Endodermal cell (in vitro differentiated cells): ENCODE results near the gene XYLT1. TPM values are rescaled to one million over a fixed set of nuclear protein-coding genes. Genes with fewer than 3 reads are reported as not detected.

Experiments used
- DNase-seq: peaks from one replicate; pipeline ENCODE4 v3.0.0-alpha.2; 2017
- H3K27ac ChIP-seq: 2 replicates; pipeline ENCODE4 v1.5.1; 2013; ENCODE audit warnings: mild to moderate bottlenecking, low read depth, low read length, moderate library complexity
- H3K27me3 ChIP-seq: 2 replicates; pipeline ENCODE4 v1.6.1; 2013; ENCODE audit warnings: mild to moderate bottlenecking, low read length, moderate library complexity; ENCODE audit not compliant: insufficient read depth, control insufficient read depth, poor library complexity, severe bottlenecking
- H3K36me3 ChIP-seq: 2 replicates; pipeline ENCODE4 v1.7.0; 2013; ENCODE audit warnings: mild to moderate bottlenecking, low read length, moderate library complexity; ENCODE audit not compliant: control insufficient read depth, insufficient read depth
- H3K4me1 ChIP-seq: one replicate; pipeline ENCODE4 v1.7.0; 2013; ENCODE audit warnings: low read length; ENCODE audit not compliant: control insufficient read depth, insufficient read depth
- H3K4me3 ChIP-seq: 2 replicates; pipeline ENCODE4 v1.5.1; 2013; ENCODE audit warnings: mild to moderate bottlenecking, low read length, moderate library complexity
- H3K9ac ChIP-seq: 2 replicates; pipeline ENCODE4 v1.6.1; 2013; ENCODE audit warnings: mild to moderate bottlenecking, low read length, moderate library complexity; ENCODE audit not compliant: poor library complexity, severe bottlenecking; ENCODE audit errors: extremely low read depth
- H3K9me3 ChIP-seq: 2 replicates; pipeline ENCODE4 v1.6.1; 2013; ENCODE audit warnings: mild to moderate bottlenecking, low read length, moderate library complexity; ENCODE audit not compliant: control insufficient read depth
- H3K27ac Mint-ChIP-seq: 2 replicates; pipeline ENCODE4 v1.8.0; 2020; ENCODE audit warnings: mixed read lengths
- H3K27me3 Mint-ChIP-seq: 2 replicates; pipeline ENCODE4 v1.8.0; 2021; ENCODE audit warnings: mild to moderate bottlenecking, mixed read lengths; ENCODE audit not compliant: insufficient read depth
- H3K36me3 Mint-ChIP-seq: 2 replicates; pipeline ENCODE4 v1.8.0; 2020; ENCODE audit warnings: low read depth, mixed read lengths
- H3K4me1 Mint-ChIP-seq: 2 replicates; pipeline ENCODE4 v1.8.0; 2020; ENCODE audit warnings: mixed read lengths
- H3K4me3 Mint-ChIP-seq: 2 replicates; pipeline ENCODE4 v1.8.0; 2020; ENCODE audit warnings: mild to moderate bottlenecking, moderate library complexity, mixed read lengths
- H3K9me3 Mint-ChIP-seq: 2 replicates; pipeline ENCODE4 v1.8.0; 2020; ENCODE audit warnings: mild to moderate bottlenecking, mixed read lengths
- CTCF ChIP-seq: fragments of 200-600 bp; sonication (generic); conservative IDR thresholded peaks from 2 replicates; pipeline ENCODE4 v1.5.0; 2021; ENCODE audit warnings: antibody characterized with exemption, mild to moderate bottlenecking
- WGBS, 2 experiments: methylation state at CpG; one replicate each; pipeline versions ENCODE4 v1.1.5 to v1.1.7; 2013; ENCODE audit warnings: missing lambda C conversion rate in 2 of 2, mixed read lengths in 1 of 2; ENCODE audit not compliant: insufficient coverage in 1 of 2, insufficient read length in 1 of 2; 5-methylcytosine and 5-hydroxymethylcytosine counted together
- total RNA-seq, 2 donors: library from RNA; stranded (reverse); fragmentation: NEBNext Ultra II Directional in 1 of 2; extraction: Animal tissue kit (Norgen Biotek cat#: 25700) in 1 of 2; gene quantifications; 2 replicates in 1 of 2; 3 replicates in 1 of 2; pipeline ENCODE4 v1.2.1, GENCODE V29; 2021

The XYLT1 gene
- total RNA-seq, 2 donors from 2014 or later: 26.8 to 28.5 TPM

GRCh38 chr16:17353561-17353960 lies 117.2 kb downstream of the XYLT1 start:
- TF ChIP-seq CTCF: no peak
- no peak overlapping the region for H3K4me3 ChIP-seq
- Mint-ChIP-seq H3K27ac (no peak overlapping the region), H3K27me3 (no peaks in the 10 kb centered on the region), H3K4me3 (no peak overlapping the region), H3K9me3 (no peaks in the 10 kb centered on the region), H3K36me3 (peaks cover 3% of the 10 kb centered on the region), H3K4me1 (peaks cover 39% of the 10 kb centered on the region)
- no peaks in the 10 kb centered on the region for H3K36me3 ChIP-seq
- no peak overlapping the region for H3K27ac ChIP-seq
- DNase-seq: no peak
- no peaks in the 10 kb centered on the region for H3K27me3 ChIP-seq
- no peak overlapping the region for H3K9ac ChIP-seq
- WGBS, 2 experiments: 66 to 89% methylated on average over 1 to 3 of the region's 3 CpGs
- H3K9me3 ChIP-seq: no peaks in the 10 kb centered on the region
- peaks cover 5% of the 10 kb centered on the region for H3K4me1 ChIP-seq

GRCh38 chr16:17351441-17352035 lies 119.2 kb downstream of the XYLT1 start:
- Mint-ChIP-seq H3K4me1 (peaks cover 33% of the 10 kb centered on the region), H3K9me3 (no peaks in the 10 kb centered on the region), H3K36me3 (peaks cover 3% of the 10 kb centered on the region), H3K4me3 (no peak overlapping the region), H3K27me3 (no peaks in the 10 kb centered on the region), H3K27ac (no peak overlapping the region)
- no peaks in the 10 kb centered on the region for H3K9me3 ChIP-seq
- no peaks in the 10 kb centered on the region for H3K27me3 ChIP-seq
- 99 to 100% methylated on average over 2 to 6 of the region's 6 CpGs for WGBS, 2 experiments
- H3K9ac ChIP-seq: no peak overlapping the region
- H3K4me1 ChIP-seq: peaks cover 3% of the 10 kb centered on the region
- H3K36me3 ChIP-seq: no peaks in the 10 kb centered on the region
- no peak for TF ChIP-seq CTCF
- H3K27ac ChIP-seq: no peak overlapping the region
- DNase-seq: no peak
- no peak overlapping the region for H3K4me3 ChIP-seq

- no peak overlapping the region for H3K27ac Mint-ChIP-seq
- Histone ChIP-seq H3K4me1 (no peaks in the 10 kb centered on the region), H3K4me3 (no peak overlapping the region), H3K9me3 (no peaks in the 10 kb centered on the region), H3K27me3 (no peaks in the 10 kb centered on the region), H3K9ac (no peak overlapping the region), H3K27ac (no peak overlapping the region), H3K36me3 (no peaks in the 10 kb centered on the region)
- peaks cover 29% of the 10 kb centered on the region for H3K4me1 Mint-ChIP-seq
- DNase-seq: no peak
- peaks cover 3% of the 10 kb centered on the region for H3K36me3 Mint-ChIP-seq
- H3K4me3 Mint-ChIP-seq: no peak overlapping the region
- no peak for TF ChIP-seq CTCF
- WGBS, 2 experiments: 88 to 93% methylated on average over 3 to 4 of the region's 4 CpGs
- H3K27me3 Mint-ChIP-seq: no peaks in the 10 kb centered on the region
- H3K9me3 Mint-ChIP-seq: no peaks in the 10 kb centered on the region
Measured at GRCh38 chr16:17350207-17350606, 120.6 kb downstream of the XYLT1 start.
